Uterus (tissue), 4 donors: ENCODE measurements around the gene FASN. TPM values are rescaled to one million over a fixed set of nuclear protein-coding genes. Genes with fewer than 3 reads are reported as not detected.

Experiments
- DNase-seq, 2 donors: peaks; one replicate each; pipeline ENCODE4 v3.0.0-alpha.2; 2019 to 2020
- H3K27ac ChIP-seq, 2 donors: fragments of 200-600 bp; sonication (generic); 1 replicate in 1 of 2; 2 replicates in 1 of 2; pipeline ENCODE4 v1.5.1; 2016 to 2018
- H3K27me3 ChIP-seq, 2 donors: fragments of 200-600 bp; sonication (generic); one replicate each; pipeline ENCODE4 v1.5.1; 2018 to 2019; ENCODE audit warnings: control low read depth in 1 of 2
- H3K36me3 ChIP-seq, 2 donors: fragments of 200-600 bp; sonication (generic); one replicate each; pipeline ENCODE4 v1.5.1; 2019; ENCODE audit warnings: control low read depth in 1 of 2
- H3K4me1 ChIP-seq, 2 donors: fragments of 200-600 bp; sonication (generic); one replicate each; pipeline ENCODE4 v1.5.1; 2018 to 2019; ENCODE audit warnings: control low read depth in 1 of 2
- H3K4me3 ChIP-seq, 2 donors: fragments of 200-600 bp; sonication (generic); 1 replicate in 1 of 2; 2 replicates in 1 of 2; pipeline ENCODE4 v1.5.1; 2018 to 2019; ENCODE audit warnings: mild to moderate bottlenecking in 1 of 2
- H3K9me3 ChIP-seq, 2 donors: fragments of 200-600 bp; sonication (generic); one replicate each; pipeline ENCODE4 v1.5.1; 2019; ENCODE audit warnings: control low read depth in 1 of 2
- CTCF ChIP-seq, 4 experiments: fragments of 200-600 bp in 2 of 4; fragments of 450-650 bp in 2 of 4; sonication (generic) in 2 of 4; IDR thresholded peaks; one replicate each; pipeline ENCODE4 v1.5.1; 2016 to 2019; ENCODE audit warnings: antibody characterized with exemption in 4 of 4, mild to moderate bottlenecking in 2 of 4, moderate library complexity in 1 of 4
- POLR2A ChIP-seq, 2 donors: fragments of 450-650 bp; IDR thresholded peaks; one replicate each; pipeline ENCODE4 v1.6.1; 2016; ENCODE audit warnings: antibody characterized with exemption in 2 of 2, mild to moderate bottlenecking in 1 of 2, moderate library complexity in 1 of 2
- intact Hi-C: fragments of 100-400 bp; cut with DNase I; formaldehyde crosslinking; loops from one replicate; pipeline ENCODE4 v1.15.1; 2023; ENCODE audit warnings: low total_unique reads
- total RNA-seq, 4 donors: library from RNA; depleted of rRNA in 3 of 4; stranded (reverse); fragments of >200 nt in 3 of 4; gene quantifications; one replicate each; pipeline versions ENCODE4 v1.1.0 to v1.2.4, GENCODE V29; 2014 to 2023
- donor health status: DM: yes; HTN: yes; CAD: no.

The FASN gene
- total RNA-seq, 4 donors from 2014 or later = 5.3 to 59.4 (median 23.4) TPM

- peak overlapping the region in 1 of 2 donors; percentile 29 for H3K27ac ChIP-seq
- H3K36me3 ChIP-seq = no peaks in the 10 kb centered on the region
- DNase-seq = peak in 1 of 2 donors; percentile 14
- TF ChIP-seq POLR2A (IDR thresholded peaks at IDR 0.05) (no peak), CTCF (IDR thresholded peaks at IDR 0.05) (no peak)
- no peaks in the 10 kb centered on the region for H3K9me3 ChIP-seq
- H3K4me3 ChIP-seq = no peak overlapping the region
- intact Hi-C loops = no loop called here
- H3K27me3 ChIP-seq = no peaks in the 10 kb centered on the region
- H3K4me1 ChIP-seq = peaks cover 0 to 13% of the 10 kb centered on the region in 2 donors
Observed at GRCh38 chr17:82105417-82105881, 7.4 kb upstream of the FASN start.

- intact Hi-C loops = no loop called here
- H3K27ac ChIP-seq = peak overlapping the region in 1 of 2 donors; percentile 73
- DNase-seq = no peak
- H3K36me3 ChIP-seq = no peaks in the 10 kb centered on the region
- H3K4me1 ChIP-seq = peaks cover 0 to 13% of the 10 kb centered on the region in 2 donors
- H3K27me3 ChIP-seq = no peaks in the 10 kb centered on the region
- TF ChIP-seq CTCF (IDR thresholded peaks at IDR 0.05) (no peak), POLR2A (IDR thresholded peaks at IDR 0.05) (no peak)
- no peak overlapping the region for H3K4me3 ChIP-seq
- no peaks in the 10 kb centered on the region for H3K9me3 ChIP-seq
Observed at GRCh38 chr17:82104797-82105416, 6.9 kb upstream of the FASN start.

- no peak overlapping the region for H3K4me3 ChIP-seq
- TF ChIP-seq POLR2A (IDR thresholded peaks at IDR 0.05) (no peak), CTCF (IDR thresholded peaks at IDR 0.05) (no peak)
- intact Hi-C loops = no loop called here
- no peaks in the 10 kb centered on the region for H3K9me3 ChIP-seq
- no peaks in the 10 kb centered on the region for H3K27me3 ChIP-seq
- no peaks in the 10 kb centered on the region for H3K36me3 ChIP-seq
- H3K27ac ChIP-seq = peak overlapping the region; percentile 68 to 73
- peaks cover 0 to 13% of the 10 kb centered on the region in 2 donors for H3K4me1 ChIP-seq
- peak; percentile 69 to 74 for DNase-seq
Observed at GRCh38 chr17:82103553-82104451, 5.8 kb upstream of the FASN start.

- DNase-seq = peak; percentile 20 to 28
- intact Hi-C loops = no loop called here
- TF ChIP-seq POLR2A (IDR thresholded peaks at IDR 0.05) (no peak), CTCF (IDR thresholded peaks at IDR 0.05) (no peak)
- Histone ChIP-seq H3K4me1 (peaks cover 0 to 17% of the 10 kb centered on the region in 2 donors), H3K9me3 (no peaks in the 10 kb centered on the region), H3K27me3 (no peaks in the 10 kb centered on the region), H3K27ac (peak overlapping the region in 1 of 2 donors; percentile 4), H3K4me3 (no peak overlapping the region), H3K36me3 (no peaks in the 10 kb centered on the region)
Observed at GRCh38 chr17:82101767-82102679, 4.0 kb upstream of the FASN start.
